K562 (cell line): Measurements from ENCODE around the gene TMEM107. TPM values are rescaled to one million over a fixed set of nuclear protein-coding genes. Genes with fewer than 3 reads are reported as not detected.

Experiments
- AFF1 ChIP-seq, 2 experiments: fragments of 450-650 bp; IDR thresholded peaks; 2 replicates each; pipeline ENCODE4 v1.6.1; 2018; ENCODE audit warnings: mild to moderate bottlenecking in 2 of 2, low read depth in 1 of 2; ENCODE audit not compliant: partially characterized antibody in 2 of 2
- CBX5 ChIP-seq: IDR thresholded peaks from 2 replicates; pipeline ENCODE4 v1.6.1; 2014; ENCODE audit warnings: low read depth, borderline replicate concordance
- CCNT2 ChIP-seq: IDR thresholded peaks from 2 replicates; pipeline ENCODE4 v1.6.1; 2011; ENCODE audit warnings: borderline replicate concordance, low read depth, mild to moderate bottlenecking, moderate library complexity, mixed read lengths, low read length; ENCODE audit not compliant: insufficient read length; ENCODE audit errors: extremely low read depth
- CHCHD3 ChIP-seq: fragments of 250-450 bp; sonication (Bioruptor Pico); IDR thresholded peaks from 2 replicates; pipeline ENCODE4 v2.1.2; 2022; ENCODE audit warnings: mild to moderate bottlenecking
- E2F4 ChIP-seq: sonication (generic); formaldehyde crosslinking; IDR thresholded peaks from 2 replicates; pipeline ENCODE4 v1.8.0; 2022; ENCODE audit warnings: mild to moderate bottlenecking, low read depth, missing genetic modification reagents
- FOXK1 ChIP-seq: sonication (generic); formaldehyde crosslinking; IDR thresholded peaks from 2 replicates; pipeline ENCODE4 v1.8.0; 2022; ENCODE audit warnings: missing genetic modification reagents, mild to moderate bottlenecking, borderline replicate concordance
- GTF2F1 ChIP-seq: IDR thresholded peaks from 2 replicates; pipeline ENCODE4 v1.6.1; 2011; ENCODE audit warnings: low read depth, low read length, improper control_type of control experiment
- HOXB6 ChIP-seq: fragments of 250-450 bp; sonication (Bioruptor Pico); IDR thresholded peaks from 2 replicates; pipeline ENCODE4 v1.5.1; 2022; ENCODE audit warnings: mild to moderate bottlenecking, borderline replicate concordance
- ILK ChIP-seq: fragments of 450-650 bp; IDR thresholded peaks from 2 replicates; pipeline ENCODE4 v1.6.1; 2016; ENCODE audit warnings: missing genetic modification characterization, low read depth, mild to moderate bottlenecking, missing compliant biosample characterization, moderate library complexity, borderline replicate concordance
- KAT2B ChIP-seq: IDR thresholded peaks from one replicate; pipeline ENCODE4 v1.6.1; 2012; ENCODE audit warnings: low read depth, mild to moderate bottlenecking, control low read depth, inconsistent platforms, low read length, moderate library complexity
- KHSRP ChIP-seq: fragments of 450-650 bp; IDR thresholded peaks from 2 replicates; pipeline ENCODE4 v1.6.1; 2017
- L3MBTL2 ChIP-seq: fragments of 450-650 bp; IDR thresholded peaks from 2 replicates; pipeline ENCODE4 v1.6.1; 2016; ENCODE audit warnings: mild to moderate bottlenecking, moderate library complexity
- MEF2A ChIP-seq: IDR thresholded peaks from 2 replicates; pipeline ENCODE4 v1.6.1; 2011; ENCODE audit warnings: low read depth, mild to moderate bottlenecking, low read length, moderate library complexity; ENCODE audit not compliant: control insufficient read depth
- NCOA1 ChIP-seq: fragments of 450-650 bp; IDR thresholded peaks from 2 replicates; pipeline ENCODE4 v1.6.1; 2016; ENCODE audit warnings: low read depth
- ZNF589 ChIP-seq: fragments of 200-800 bp; sonication (Bioruptor generic); IDR thresholded peaks from 2 replicates; pipeline ENCODE4 v1.6.1; 2016; ENCODE audit warnings: low read depth, missing genetic modification characterization, missing compliant biosample characterization
- polyA plus RNA-seq, 8 experiments: library from polyadenylated mRNA; depleted of rRNA in 4 of 8; stranded (reverse) in 5 of 8; unstranded in 3 of 8; fragments of >200 nt; fragmentation: Nextera tagmentation in 2 of 8; fragmentation: Illumina TruSeq in 1 of 8; extraction: Ambion mirVana in 2 of 8; extraction: Trizol in 1 of 8; gene quantifications; 2 replicates each; pipeline versions ENCODE4 v1.2.1 to v1.2.3, GENCODE V29; 2011 to 2014; ENCODE audit warnings: inconsistent platforms in 1 of 8, missing spikeins in 1 of 8
- total RNA-seq, 7 experiments: library from RNA; depleted of rRNA in 6 of 7; stranded (reverse); fragments of >200 nt in 6 of 7; fragmentation: Illumina TruSeq in 2 of 7; extraction: Trizol in 2 of 7; gene quantifications; 2 replicates each; pipeline versions ENCODE4 v1.2.1 to v1.2.3, GENCODE V29; 2011 to 2021; ENCODE audit warnings: low replicate concordance in 1 of 7
- TF ChIP-seq, protein P1 (sequence below): sonication (generic); formaldehyde crosslinking; IDR thresholded peaks from 2 replicates; pipeline ENCODE4 v1.8.0; 2023; ENCODE audit warnings: mild to moderate bottlenecking, missing genetic modification reagents

Gene TMEM107
- total and polyA plus RNA-seq, 9 of the 15 experiments (the other 6 are each of a cell fraction or from before 2014, with no cell fraction given) = 7.1 to 26.2 (median 16.9) TPM

DNA sequence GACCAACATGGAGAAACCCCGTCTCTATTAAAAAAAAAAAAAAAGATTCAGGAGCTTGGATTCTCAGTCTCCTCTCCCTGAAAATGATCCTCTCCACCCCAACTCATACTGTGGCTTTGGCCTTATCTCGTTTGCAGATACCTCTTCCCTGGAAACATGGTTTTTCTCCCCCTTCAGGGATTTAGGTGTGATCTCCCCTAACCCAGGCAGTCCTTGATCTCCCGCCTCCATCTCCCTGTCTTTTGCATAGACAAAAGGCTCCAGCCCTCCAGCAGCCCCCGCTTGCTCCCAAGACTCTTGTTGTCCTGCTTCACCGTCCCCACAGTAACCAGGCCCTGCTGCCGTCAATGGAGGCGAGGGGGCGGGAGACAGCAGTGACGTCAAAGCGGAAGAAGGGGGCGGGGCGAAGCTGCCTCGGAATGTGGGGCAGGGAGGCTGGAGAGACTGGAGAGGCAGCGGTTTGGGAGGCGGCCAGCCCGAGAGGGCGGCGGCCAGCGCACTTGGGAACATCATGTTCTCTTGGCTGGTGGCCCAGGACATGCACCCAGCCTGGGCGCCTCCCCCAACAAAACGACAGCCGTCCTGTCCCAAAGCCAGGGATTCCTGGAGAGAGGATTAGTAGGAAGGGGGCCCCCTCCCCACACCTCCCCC lies 22.1 kb downstream of the TMEM107 start (continued):
- TF ChIP-seq AFF1 (IDR thresholded peaks at IDR 0.05; ENCODE audit: low read depth in 1 of 2, partially characterized antibody in 2 of 2) (no peak), GTF2F1 (no peak), L3MBTL2 (peak; percentile 41; the same call in 1 of the 2 replicates), FOXK1 (CRISPR knock-in tag) (no peak), ILK (tag) (no peak), ZNF589 (CRISPR knock-in tag) (no peak), NCOA1 (no peak), KHSRP (no peak), MEF2A (no peak), HOXB6 (CRISPR knock-in tag) (no peak), E2F4 (no peak), CCNT2 (peak; percentile 85), CBX5 (no peak), KAT2B (no peak), CHCHD3 (no peak)
- TF ChIP-seq, protein P1, sequence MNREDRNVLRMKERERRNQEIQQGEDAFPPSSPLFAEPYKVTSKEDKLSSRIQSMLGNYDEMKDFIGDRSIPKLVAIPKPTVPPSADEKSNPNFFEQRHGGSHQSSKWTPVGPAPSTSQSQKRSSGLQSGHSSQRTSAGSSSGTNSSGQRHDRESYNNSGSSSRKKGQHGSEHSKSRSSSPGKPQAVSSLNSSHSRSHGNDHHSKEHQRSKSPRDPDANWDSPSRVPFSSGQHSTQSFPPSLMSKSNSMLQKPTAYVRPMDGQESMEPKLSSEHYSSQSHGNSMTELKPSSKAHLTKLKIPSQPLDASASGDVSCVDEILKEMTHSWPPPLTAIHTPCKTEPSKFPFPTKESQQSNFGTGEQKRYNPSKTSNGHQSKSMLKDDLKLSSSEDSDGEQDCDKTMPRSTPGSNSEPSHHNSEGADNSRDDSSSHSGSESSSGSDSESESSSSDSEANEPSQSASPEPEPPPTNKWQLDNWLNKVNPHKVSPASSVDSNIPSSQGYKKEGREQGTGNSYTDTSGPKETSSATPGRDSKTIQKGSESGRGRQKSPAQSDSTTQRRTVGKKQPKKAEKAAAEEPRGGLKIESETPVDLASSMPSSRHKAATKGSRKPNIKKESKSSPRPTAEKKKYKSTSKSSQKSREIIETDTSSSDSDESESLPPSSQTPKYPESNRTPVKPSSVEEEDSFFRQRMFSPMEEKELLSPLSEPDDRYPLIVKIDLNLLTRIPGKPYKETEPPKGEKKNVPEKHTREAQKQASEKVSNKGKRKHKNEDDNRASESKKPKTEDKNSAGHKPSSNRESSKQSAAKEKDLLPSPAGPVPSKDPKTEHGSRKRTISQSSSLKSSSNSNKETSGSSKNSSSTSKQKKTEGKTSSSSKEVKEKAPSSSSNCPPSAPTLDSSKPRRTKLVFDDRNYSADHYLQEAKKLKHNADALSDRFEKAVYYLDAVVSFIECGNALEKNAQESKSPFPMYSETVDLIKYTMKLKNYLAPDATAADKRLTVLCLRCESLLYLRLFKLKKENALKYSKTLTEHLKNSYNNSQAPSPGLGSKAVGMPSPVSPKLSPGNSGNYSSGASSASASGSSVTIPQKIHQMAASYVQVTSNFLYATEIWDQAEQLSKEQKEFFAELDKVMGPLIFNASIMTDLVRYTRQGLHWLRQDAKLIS (CRISPR knock-in tag) = no peak
